GM18868 (cell line): ENCODE measurements around the gene SMIM33.
"Not testable (repeated sequence)": the region's sequence is repeated elsewhere in the genome, so short reads cannot be mapped to it uniquely, and the experiment has no call there.

Experiments used
- ATAC-seq: cut with Tn5 transposase; IDR thresholded peaks from one replicate; pipeline ENCODE4 v1.9.1; 2021; ENCODE audit warnings: mild to moderate bottlenecking, moderate library complexity; ENCODE audit not compliant: unreplicated experiment

The SMIM33 gene

DNA sequence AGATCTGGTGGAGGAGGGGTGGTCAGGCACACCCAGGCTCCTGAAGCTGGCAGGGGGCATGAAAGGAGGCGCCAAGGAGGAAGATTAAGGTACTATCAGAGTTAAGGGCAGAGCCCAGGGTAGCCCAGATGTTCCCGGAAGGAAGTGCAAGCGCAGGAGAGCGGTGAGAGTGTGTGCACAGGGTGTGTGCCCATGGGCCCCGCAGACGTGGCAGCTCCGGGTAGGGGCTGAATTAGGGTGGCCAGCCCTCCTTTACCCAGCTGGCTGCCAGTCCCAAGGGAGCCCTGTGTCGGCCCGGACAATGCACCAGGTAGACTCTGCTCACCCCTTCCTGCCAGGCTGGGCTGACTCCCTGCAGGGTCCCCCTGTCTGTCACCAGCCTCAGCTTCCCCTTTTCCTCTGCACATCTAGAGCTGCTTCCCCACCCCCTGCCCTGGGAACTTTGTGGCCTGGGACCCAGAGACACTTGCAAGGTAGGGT, at the start of gene SMIM33:
TSS of gene SMIM33 (plus strand) at position 184 of the 480 bp plus-strand sequence. CDS start at position 302, 118 bp downstream.
- ATAC-seq = peak; percentile 50

DNA sequence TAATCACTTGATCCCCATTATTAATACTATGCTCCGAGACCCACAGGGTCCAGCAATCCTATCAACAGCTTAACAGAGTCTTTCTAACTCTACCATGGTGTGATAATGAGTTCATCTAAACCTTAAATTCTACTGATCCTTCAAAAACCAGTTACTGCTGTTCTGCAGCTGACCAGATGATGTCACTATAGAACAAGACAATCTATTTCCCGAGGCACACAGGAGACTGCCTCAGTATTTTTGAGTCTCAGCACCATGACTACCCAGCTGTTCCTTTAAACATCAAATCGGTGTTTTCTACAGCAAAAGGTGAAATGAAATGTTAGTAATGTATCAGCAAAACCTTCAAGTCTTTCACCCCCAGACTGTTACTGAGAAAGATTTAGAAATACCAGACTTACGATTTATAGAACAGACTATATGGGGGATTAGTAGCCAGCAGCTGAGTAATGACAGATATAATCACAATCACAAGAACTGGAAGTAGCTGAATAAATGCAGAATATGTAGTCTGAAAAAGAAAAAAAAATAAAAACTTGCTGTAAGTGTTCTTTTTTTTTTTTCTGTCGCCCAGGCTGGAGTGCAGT, 48.4 kb upstream of the SMIM33 start:
- ATAC-seq = no peak

DNA sequence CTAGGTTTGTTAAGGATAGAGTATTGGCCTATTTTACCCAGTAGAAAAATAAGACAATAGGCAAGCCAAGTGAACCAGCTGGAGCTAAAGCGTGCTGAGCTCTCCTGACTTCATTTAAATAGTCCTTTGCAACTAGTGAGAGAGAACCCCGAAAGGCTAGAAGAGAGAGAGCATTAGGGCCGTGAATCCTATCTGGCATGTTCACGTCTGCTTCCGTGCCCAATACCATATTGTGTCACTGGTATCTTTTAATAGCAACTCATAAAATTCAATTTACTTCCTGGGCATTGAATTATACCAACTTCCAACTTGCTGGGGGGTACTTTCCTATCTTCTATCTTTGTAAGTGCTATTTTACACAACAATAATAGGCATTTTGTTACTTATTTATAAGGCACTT, 45.3 kb upstream of the SMIM33 start:
- ATAC-seq = no peak

DNA sequence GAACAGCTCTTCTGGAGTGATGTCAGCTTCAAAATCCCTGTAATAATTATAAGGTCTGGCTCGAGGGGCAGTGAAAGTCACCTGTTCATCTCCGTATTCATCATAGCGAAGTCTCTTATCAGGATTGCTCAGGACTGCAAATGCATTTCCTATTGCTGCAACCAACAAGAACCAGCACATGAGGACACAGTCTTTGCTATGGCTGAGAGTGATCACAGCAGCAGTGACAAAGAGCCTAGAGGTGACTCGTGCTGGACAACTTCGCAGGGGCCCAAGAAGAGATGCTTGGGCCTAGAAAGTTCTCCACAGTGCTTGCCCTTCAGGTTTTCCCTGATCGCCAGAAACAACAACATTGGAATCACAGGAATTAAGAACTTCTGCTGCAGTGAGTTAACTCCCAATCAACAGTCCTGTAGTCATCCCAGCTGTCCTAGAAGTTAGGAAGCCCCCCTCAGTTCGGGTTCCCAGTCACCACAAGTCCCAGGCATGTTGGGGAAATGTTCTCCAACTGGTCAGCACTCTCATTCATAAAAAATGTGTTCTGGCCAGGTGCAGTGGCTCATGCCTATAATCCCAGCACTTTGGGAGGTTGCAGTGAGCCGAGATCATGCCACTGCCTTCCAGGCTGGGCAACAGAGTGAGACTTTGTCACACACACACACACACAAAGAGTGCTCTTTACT, 44.5 kb upstream of the SMIM33 start:
- ATAC-seq = no peak

DNA sequence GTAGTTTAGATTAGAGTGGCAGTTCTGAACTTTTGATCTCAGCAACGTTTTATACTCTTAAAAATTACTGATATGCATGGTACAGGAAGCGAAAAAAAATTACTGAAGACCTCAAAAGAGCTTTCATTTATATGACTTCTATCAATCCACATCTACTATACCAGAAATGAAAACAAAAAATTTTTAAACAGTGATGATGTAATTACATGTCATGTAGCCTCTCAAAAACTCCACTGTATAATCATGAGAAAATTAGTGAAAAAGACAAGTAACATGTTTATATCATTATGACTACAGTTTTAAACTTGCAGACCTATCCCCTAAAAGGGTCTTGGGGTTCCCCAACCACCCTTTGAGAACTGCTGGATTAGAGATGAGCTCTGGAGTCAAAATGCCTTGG, 40.8 kb upstream of the SMIM33 start:
- ATAC-seq = no peak

DNA sequence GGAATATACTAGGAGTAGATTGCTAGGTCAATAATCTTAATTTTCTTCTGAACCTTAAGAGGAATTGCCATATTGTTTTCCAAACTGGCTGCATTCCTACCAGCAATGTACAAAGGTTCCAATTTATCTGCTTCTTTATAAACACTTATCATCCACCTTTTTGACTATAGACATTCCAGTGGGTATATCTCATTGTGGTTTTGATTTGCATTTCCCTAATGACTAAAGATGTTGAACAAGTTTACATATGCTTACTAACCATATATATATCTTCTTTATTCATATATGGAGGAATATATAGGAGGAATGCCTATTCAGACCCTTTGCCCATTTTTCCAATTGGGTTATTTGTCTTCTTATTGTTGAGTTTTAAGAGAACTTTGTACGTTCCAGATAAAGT, 39.1 kb upstream of the SMIM33 start:
- ATAC-seq = no peak

DNA sequence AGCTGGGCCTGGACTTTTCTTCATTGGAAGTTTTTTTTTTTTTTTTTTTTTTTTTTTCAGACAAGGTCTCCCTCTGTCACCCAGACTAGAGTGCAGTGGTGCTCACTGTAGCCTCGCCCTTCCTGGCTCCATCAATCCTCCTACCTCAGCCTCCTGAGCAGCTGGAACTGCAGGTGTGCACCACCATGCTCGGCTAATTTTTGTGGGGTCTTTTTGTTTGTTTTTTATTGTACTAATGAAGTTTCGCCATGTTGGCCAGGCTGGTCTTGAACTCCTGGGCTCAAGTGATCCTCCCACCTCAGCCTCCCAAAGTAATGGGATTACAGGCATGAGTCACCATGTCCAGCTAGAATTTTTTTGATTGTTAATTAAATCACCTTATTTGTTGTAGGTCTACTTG, 35.1 kb upstream of the SMIM33 start:
- no peak for ATAC-seq

DNA sequence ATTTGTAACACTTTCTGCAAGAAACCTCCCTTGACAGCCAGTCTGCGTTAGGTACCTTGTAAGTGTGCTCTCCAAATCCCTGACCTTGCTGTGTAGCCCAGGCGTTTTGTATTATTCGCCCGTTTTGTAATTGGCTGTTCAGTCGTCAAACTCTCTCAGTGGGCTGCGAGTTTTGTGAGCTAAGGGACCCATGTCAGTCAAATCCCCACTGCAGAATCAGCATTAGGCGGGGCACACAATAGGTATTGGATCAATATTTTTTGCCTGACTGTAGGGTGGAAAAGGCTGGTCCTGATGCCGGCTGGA, 32.1 kb upstream of the SMIM33 start:
- ATAC-seq = no peak

DNA sequence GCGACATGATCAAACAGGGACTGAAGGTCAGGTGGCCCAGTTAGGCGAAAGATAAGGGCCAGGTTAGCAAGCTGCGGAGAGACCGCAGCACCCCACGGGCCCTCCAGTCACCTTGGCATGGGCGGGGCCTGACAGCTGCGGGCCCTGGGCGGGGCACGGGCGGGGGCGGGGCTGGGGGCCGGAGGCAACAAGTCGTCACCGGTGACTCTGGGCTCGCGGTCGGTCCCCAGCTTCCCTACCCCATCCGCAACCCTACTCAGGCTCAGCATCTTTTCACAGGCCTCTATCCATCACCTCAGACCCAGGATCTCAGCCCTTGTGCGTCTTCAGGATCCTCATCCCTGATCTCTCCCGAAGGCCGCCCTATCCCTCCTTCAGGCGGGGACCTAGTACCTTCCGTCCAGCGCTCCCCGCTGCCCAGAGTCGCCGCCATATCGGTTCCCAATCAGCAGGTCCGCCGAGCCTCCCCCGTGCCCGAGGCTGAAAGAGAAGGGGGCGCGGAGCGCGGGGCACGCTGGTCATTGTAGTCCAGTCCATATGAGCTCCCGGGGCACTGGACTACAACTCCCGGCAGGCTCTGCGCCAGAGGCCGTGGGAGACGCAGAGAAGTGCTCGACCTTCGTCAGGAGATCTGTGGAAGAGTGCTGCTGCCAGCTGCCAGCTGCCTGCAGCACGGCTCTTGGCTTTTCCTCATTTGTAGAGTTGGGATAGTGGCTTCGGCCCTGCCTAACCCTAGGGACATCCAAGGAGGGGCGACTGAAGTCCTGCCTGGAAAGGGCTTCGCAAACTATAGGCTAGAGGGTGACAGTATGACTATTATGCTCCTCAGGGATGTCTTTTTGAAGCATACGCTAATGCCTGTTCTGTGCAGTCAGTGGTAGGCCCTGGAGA, 31.5 kb upstream of the SMIM33 start, which contains the start of gene DNAJC18:
TSS of gene DNAJC18 (minus strand) at position 513 of the 891 bp plus-strand sequence. CDS start at position 433, 80 bp downstream.
- ATAC-seq = peak; percentile 87

DNA sequence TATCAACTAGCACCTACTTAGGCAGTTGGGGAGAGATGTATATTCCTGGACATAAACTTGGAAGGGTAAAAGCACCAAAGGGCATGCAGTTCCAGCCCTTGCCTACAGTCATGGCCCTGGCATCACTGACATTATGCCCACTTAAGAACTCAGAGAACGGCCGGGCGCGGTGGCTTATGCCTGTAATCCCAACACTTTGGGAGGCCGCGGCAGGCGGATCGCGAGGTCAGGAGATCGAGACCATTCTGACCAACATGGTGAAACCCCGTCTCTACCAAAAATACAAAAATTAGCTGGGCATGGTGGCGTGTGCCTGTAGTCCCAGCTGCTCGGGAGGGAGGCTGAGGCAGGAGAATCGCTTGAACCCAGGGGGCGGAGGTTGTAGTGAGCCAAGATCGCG, 30.4 kb upstream of the SMIM33 start:
- ATAC-seq = not testable (repeated sequence)

DNA sequence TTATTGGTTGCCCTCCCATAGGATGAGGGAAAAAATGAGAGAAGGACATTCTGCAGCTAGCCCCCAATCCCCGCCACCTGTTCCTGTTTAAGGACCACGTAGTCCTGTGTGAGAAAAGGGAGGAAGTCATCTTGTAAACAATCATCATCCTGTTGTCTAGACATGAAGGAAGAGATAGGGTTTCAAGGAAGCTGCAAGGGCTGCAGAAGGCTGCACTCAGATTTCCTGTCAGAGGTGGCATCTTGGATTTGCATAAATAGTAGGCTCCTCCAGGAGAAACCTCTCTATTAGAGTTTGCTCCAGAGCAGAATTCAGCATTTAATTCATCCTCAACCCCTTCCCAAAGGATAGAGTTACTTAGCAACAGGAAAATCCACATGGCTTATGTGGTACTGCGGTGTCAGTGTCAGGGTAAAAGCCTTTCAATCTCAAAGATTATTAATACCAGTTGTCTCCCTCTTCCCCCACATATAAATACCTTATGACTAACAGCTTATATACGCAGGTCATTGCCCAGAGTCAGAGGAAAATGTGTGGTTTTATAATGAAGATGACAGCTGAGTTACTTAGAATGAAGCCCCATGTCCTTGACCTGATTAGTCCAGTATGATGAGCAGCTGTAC, 26.9 kb upstream of the SMIM33 start:
- ATAC-seq = no peak

DNA sequence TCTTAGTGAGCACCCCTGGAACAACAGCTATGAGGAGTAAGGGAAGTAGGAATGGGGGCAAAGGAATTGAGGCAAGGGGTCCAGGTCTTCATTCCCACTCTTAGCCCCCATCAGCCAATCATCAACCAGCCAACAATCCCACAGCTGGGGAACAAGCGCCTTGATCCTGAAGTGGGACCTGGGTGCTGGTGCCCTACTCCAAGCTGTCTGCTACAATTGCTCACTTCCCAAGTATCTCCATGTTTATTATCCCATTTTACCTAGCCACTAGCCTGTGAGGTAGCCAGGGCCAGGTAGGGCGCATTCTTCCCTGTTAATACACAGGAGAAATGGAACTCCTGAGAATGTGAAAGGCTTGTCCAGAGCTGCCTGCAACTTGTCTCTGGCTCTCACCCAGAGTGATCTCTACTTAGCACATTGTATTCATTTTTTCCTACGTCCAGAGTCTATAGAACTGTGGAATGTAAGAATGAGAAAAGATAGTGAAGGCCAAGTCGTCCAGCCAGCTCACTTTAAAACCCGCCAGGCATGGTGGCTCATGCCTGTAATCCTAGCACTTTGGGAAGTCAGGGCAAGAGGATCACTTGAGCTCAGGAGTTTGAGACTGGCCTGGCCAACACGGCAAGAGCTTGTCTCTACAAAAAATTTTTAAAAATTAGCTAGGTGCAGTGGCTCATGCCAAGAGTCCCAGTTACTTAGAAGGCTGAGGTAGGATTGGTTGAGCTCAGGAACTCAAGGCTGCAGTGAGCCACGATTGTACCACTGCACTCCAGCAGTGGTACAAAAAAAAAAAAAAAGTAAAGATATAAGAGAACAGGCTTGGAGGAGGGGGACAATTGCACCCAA, 25.3 kb upstream of the SMIM33 start:
- no peak for ATAC-seq

DNA sequence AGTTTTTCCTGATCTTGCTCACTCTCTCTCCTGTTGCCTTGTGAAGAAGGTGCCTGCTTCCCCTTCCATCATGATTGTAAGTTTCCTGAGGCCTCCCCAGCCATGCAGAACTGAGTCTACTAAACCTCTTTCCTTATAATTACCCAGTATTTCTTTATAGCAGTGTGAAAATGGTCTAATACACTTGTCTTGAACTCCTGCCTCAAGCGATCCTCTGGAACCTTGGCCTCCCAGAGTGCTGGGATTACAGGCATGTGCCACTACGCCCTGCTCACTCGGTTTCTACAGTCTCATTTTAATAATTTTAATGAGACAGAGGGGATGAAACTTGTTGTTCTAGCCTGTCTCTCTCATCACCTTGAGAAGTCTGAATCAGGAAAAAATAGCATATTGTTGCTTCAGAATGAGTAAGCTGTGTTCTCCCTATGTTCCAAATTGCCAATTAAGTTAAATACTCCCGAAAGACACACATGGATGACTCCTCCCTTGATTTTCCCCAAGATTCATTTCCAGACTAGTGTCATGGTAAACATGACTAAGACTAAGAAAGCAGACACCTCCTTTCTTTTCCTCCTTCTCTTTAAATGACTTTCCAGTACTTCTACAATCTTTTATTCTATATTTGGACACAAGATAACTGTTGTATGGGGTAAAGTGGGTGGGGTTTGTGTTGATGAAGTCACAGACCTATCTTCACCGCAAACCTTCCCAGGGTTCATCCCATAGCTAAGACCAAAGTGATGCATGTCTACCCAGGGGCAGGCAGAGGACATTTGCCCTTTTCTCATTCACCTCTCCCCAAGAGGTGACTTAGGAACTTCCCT, 23.6 kb upstream of the SMIM33 start:
- ATAC-seq = peak; percentile 80

DNA sequence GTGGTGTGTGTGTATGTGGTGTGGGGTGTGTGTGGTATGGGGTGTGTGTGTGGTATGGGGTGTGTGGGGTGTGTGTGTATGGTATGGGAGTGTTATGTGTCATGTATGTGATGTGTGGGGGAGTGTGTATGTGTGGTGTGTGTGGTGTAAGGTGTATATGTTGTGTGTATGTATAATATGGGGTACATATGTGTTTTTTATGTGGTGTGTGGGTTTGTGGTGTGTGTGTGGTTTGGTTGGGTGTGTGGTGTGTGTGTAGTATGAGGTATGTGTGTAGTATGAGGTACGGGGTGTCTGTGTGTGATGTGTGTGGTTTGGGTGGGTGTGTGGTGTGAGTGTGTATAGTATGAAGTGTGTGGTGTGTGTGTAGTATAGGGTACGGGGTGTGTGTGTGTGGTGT, 19.6 kb upstream of the SMIM33 start:
- no peak for ATAC-seq

DNA sequence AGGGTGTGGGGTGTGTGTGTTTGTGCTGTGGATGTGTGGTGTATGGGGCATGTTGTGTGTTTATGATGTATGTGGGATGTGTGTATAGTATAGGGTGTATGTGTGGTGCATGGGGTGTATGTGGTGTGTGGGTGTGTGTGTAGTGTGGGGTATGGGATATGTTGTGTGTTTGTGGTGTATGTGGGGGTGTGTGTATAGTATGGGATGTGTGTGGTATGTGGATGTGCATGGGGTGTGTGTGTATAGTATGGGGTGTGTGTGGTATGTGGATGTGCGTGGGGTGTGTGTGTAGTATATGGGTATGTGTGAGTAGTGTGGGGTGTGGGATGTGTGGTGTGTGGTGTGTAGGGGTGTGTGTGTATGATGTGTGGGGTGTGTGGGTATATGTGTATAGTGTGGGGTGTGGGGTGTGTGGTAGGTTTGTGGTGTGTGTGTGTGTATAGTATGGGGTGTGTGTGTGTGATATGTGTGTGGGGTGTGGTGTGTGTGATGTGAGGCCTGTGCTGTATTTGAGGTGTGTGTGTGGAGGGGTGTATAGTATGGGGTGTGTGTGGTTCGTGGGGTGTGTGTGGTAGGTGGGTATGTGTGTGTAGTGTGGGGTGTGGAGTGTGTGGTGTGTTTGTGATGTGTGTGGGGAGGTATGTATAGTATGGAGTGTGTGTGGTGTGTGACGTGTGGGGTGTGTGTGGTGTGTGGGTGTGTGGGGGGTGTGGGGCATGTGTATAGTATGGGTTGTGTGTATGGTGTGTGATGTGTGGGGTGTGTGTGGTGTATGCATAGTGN, 18.7 kb upstream of the SMIM33 start:
- no peak for ATAC-seq

DNA sequence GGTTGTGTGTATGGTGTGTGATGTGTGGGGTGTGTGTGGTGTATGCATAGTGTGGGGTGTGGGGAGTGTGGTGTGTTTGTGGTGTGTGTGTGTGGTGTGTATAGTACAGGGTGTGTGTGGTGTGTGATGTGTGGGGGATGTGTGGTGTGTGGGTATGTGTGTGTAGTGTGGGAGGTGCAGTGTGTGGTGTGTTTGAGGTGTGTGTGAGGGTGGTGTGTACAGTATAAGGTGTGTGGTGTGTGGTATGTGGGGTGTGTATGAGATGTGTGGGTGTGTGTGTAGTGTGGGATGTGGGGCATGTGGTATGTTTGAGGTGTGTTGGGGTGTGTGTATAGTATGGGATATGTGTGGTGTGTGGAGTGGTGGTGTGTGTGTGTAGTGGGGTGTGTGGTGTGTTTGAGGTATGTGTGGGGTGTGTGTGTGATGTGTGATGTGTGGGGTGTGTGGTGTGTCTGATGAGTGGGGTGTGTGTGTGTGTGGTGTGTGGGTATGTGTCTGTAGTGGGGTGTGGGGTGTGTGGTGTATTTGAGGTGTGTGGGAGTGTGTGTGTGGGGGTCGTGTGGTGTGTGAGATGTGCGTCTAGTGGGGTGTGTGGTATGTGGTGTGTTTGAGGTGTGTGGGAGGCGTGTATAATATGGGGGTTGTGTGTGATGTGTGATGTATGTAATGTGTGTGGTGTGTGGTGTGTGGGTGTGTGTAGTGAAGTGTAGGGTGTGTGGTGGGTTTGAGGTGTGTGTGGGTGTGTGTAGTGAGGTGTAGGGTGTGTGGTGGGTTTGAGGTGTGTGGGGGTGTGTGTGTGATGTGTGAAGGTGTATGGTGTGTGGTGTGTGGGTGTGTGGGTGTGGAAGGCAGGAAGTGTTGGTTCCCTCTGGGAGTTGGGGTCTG, 16.9 kb upstream of the SMIM33 start:
- ATAC-seq = no peak

DNA sequence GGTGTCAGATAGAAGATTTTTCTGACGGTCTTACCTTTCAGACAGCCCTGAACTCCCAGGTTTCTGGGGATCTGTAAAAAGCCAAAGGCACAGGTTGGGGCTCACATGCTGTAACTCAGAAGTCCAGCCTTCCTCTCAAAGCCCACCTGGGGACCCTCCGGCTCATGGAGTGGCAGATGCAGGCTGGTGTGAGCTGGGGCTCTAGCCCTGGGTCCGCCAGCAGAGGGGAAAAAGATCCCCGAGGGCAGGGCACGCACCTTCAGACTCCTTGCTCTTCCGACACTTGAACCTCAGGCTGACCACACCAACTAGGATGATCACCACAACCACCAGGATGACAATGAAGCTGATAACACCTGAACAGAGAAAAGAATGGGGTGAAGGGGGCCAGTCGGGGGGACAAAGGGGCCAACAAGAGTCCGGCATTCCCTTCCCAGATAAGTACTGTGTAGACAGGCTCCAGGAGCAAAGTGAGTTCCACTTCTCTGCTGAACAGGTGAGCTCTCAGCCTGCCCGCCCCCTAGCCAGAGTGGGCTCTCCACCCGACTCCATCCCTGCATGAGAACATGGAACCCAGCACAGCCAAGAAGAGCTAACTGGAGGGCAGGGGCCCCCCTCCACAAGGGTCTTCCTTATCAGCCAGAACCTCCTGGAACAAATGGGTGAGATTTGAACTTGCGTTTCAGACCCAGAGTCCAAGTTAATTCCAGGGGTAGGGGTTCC, 16.1 kb upstream of the SMIM33 start:
- ATAC-seq = no peak
